Right atrium auricular region (tissue), 2 donors: ENCODE results near the gene CLASRP. TPM values are rescaled to one million over a fixed set of nuclear protein-coding genes. Genes with fewer than 3 reads are reported as not detected.
"Not testable (repeated sequence)": the region's sequence is repeated elsewhere in the genome, so short reads cannot be mapped to it uniquely, and the experiment has no call there.

Source experiments
- DNase-seq: peaks from one replicate; pipeline ENCODE4 v3.0.0-alpha.2; 2019; ENCODE audit warnings: low spot score
- H3K27ac ChIP-seq, 2 donors: fragments of 200-600 bp; sonication (generic); 1 replicate in 1 of 2; 2 replicates in 1 of 2; pipeline ENCODE4 v1.5.1; 2016 to 2019
- H3K27me3 ChIP-seq, 2 donors: fragments of 200-600 bp; sonication (generic); one replicate each; pipeline versions ENCODE4 v1.5.1 to v1.6.0; 2017 to 2019
- H3K36me3 ChIP-seq: fragments of 200-600 bp; sonication (generic); one replicate; pipeline ENCODE4 v1.5.1; 2016
- H3K4me1 ChIP-seq, 2 donors: fragments of 200-600 bp; sonication (generic); one replicate each; pipeline versions ENCODE4 v1.5.1 to v1.6.0; 2017 to 2019
- H3K4me3 ChIP-seq, 2 donors: fragments of 200-600 bp; sonication (generic); 1 replicate in 1 of 2; 2 replicates in 1 of 2; pipeline ENCODE4 v1.5.1; 2017 to 2019; ENCODE audit warnings: mild to moderate bottlenecking in 1 of 2, moderate library complexity in 1 of 2
- H3K9me3 ChIP-seq, 2 donors: fragments of 200-600 bp; sonication (generic); one replicate each; pipeline ENCODE4 v1.5.1; 2019
- CTCF ChIP-seq, 2 donors: fragments of 200-600 bp; sonication (generic); IDR thresholded peaks; one replicate each; pipeline ENCODE4 v1.5.1; 2019; ENCODE audit warnings: antibody characterized with exemption in 2 of 2
- total RNA-seq, 2 donors: library from RNA; depleted of rRNA; stranded (reverse); fragments of >200 nt; gene quantifications; one replicate each; pipeline ENCODE4 v1.1.0, GENCODE V29; 2016

The CLASRP gene
- total RNA-seq, 2 donors from 2014 or later, result 29.6 to 31.3 TPM

DNA sequence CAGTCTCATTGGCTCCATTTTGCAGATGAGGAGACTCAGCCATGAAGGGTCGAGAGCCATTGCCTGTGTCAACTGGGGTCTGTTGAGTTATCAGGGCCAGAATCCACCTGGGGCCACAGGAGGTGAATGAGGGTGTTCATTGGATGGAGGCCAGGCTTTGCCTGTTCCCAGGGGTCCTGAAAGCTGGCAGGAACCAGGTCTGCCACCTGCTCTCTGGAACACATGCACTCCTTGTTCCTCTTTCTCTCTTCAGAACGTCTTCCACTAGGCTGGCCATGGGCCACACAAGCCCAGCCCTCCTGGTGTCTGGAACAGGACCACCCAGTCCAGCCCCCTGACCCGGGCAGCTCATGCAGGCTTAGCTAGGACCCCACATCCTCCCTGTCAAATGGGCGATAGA lies 75.3 kb downstream of the CLASRP start:
- H3K9me3 ChIP-seq, result no peaks in the 10 kb centered on the region
- no peak for DNase-seq
- H3K27ac ChIP-seq, result no peak overlapping the region
- H3K36me3 ChIP-seq, result no peaks in the 10 kb centered on the region
- peaks cover 0 to 29% of the 10 kb centered on the region in 2 donors for H3K4me1 ChIP-seq
- no peaks in the 10 kb centered on the region for H3K27me3 ChIP-seq
- TF ChIP-seq CTCF (IDR thresholded peaks at IDR 0.05), result no peak
- no peak overlapping the region for H3K4me3 ChIP-seq

GRCh38 chr19:45115809-45116615 lies 77.2 kb downstream of the CLASRP start:
- H3K4me1 ChIP-seq, result peaks cover 0 to 25% of the 10 kb centered on the region in 2 donors
- no peaks in the 10 kb centered on the region for H3K27me3 ChIP-seq
- no peaks in the 10 kb centered on the region for H3K36me3 ChIP-seq
- H3K9me3 ChIP-seq, result no peaks in the 10 kb centered on the region
- no peak for TF ChIP-seq CTCF (IDR thresholded peaks at IDR 0.05)
- no peak overlapping the region for H3K27ac ChIP-seq
- no peak for DNase-seq
- H3K4me3 ChIP-seq, result no peak overlapping the region

- DNase-seq, result no peak
- H3K27ac ChIP-seq, result no peak overlapping the region
Measured at GRCh38 chr19:45117167-45117594, 78.3 kb downstream of the CLASRP start.

GRCh38 chr19:45117671-45118070 lies 78.8 kb downstream of the CLASRP start:
- Histone ChIP-seq H3K9me3 (no peaks in the 10 kb centered on the region), H3K27ac (no peak overlapping the region), H3K27me3 (no peaks in the 10 kb centered on the region), H3K4me3 (no peak overlapping the region), H3K4me1 (peaks cover 0 to 25% of the 10 kb centered on the region in 2 donors), H3K36me3 (no peaks in the 10 kb centered on the region)
- DNase-seq, result no peak
- TF ChIP-seq CTCF (IDR thresholded peaks at IDR 0.05), result no peak

More at GRCh38 chr19:45117167-45117594, 78.3 kb downstream of the CLASRP start:
- no peaks in the 10 kb centered on the region for H3K36me3 ChIP-seq
- no peaks in the 10 kb centered on the region for H3K9me3 ChIP-seq
- peaks cover 0 to 25% of the 10 kb centered on the region in 2 donors for H3K4me1 ChIP-seq
- no peak for TF ChIP-seq CTCF (IDR thresholded peaks at IDR 0.05)
- H3K4me3 ChIP-seq, result no peak overlapping the region
- H3K27me3 ChIP-seq, result no peaks in the 10 kb centered on the region

- DNase-seq, result no peak
- Histone ChIP-seq H3K4me1 (peaks cover 0 to 25% of the 10 kb centered on the region in 2 donors), H3K36me3 (no peaks in the 10 kb centered on the region), H3K27ac (peak overlapping the region in 1 of 2 donors; percentile 11), H3K9me3 (no peaks in the 10 kb centered on the region), H3K4me3 (no peak overlapping the region), H3K27me3 (no peaks in the 10 kb centered on the region)
- TF ChIP-seq CTCF (IDR thresholded peaks at IDR 0.05), result no peak
Measured at GRCh38 chr19:45118106-45118505, 79.3 kb downstream of the CLASRP start.

DNA sequence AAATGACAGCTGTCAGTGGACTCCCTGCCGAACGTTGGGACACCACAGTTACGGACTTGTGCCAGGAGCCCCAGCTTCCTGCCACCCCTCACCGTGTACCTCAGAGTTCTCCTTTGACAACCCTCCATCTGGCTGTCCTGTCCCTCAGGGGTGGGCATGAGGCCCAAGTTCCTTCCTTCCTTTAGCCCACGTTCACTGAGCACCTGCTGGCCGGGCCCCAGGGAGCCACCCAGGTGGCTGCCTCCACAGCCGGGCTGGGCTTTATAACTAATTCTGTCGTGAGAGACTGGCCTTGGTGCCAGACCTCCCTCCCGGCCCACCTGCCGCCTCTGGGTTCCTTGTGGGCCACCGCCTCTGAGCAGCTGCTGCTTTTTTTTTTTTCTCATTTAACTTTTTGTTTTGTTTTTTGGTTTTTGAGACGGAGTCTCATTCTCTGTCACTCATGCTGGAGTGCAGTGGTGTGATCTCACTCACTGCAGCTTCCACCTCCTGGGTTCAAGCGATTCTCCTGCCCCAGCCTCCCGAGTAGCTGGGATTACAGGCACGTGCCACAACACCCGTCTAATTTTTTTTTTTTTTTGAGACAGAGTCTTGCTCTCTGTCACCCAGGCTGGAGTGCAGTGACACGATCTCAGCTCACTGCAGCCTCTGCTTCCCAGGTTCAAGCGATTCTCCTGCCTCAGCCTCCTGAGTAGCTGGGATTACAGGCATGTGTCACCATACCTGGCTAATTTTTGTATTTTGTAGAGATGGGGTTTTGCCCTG lies 79.9 kb downstream of the CLASRP start:
- H3K27me3 ChIP-seq, H3K9me3 ChIP-seq, DNase-seq, H3K36me3 ChIP-seq, H3K4me3 ChIP-seq: not testable (repeated sequence)
- Histone ChIP-seq H3K27ac (peak overlapping the region in 1 of 2 donors; percentile 11), H3K4me1 (peaks cover 0 to 25% of the 10 kb centered on the region in 2 donors)
